Gastrocnemius medialis (tissue), 4 donors: ENCODE measurements around the gene NUBP2.

Experiments
- POLR2A ChIP-seq, 2 donors: fragments of 450-650 bp; IDR thresholded peaks; one replicate each; pipeline ENCODE4 v1.6.1; 2017; ENCODE audit warnings: antibody characterized with exemption in 2 of 2, mild to moderate bottlenecking in 2 of 2, moderate library complexity in 2 of 2
- TF ChIP-seq, protein P1 (sequence below), 5 experiments: fragments of 450-650 bp in 3 of 5; fragments of 200-600 bp in 2 of 5; sonication (generic) in 2 of 5; IDR thresholded peaks in 4 of 5; conservative IDR thresholded peaks in 1 of 5; 1 replicate in 4 of 5; 2 replicates in 1 of 5; pipeline ENCODE4 v1.5.1; 2016 to 2019; ENCODE audit warnings: antibody characterized with exemption in 5 of 5, mild to moderate bottlenecking in 3 of 5, moderate library complexity in 3 of 5

- TF ChIP-seq, protein P1, sequence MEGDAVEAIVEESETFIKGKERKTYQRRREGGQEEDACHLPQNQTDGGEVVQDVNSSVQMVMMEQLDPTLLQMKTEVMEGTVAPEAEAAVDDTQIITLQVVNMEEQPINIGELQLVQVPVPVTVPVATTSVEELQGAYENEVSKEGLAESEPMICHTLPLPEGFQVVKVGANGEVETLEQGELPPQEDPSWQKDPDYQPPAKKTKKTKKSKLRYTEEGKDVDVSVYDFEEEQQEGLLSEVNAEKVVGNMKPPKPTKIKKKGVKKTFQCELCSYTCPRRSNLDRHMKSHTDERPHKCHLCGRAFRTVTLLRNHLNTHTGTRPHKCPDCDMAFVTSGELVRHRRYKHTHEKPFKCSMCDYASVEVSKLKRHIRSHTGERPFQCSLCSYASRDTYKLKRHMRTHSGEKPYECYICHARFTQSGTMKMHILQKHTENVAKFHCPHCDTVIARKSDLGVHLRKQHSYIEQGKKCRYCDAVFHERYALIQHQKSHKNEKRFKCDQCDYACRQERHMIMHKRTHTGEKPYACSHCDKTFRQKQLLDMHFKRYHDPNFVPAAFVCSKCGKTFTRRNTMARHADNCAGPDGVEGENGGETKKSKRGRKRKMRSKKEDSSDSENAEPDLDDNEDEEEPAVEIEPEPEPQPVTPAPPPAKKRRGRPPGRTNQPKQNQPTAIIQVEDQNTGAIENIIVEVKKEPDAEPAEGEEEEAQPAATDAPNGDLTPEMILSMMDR (IDR thresholded peaks at IDR 0.05 in 4 of 5, conservative IDR thresholded peaks at IDR 0.05 in 1 of 5) = no peak
- TF ChIP-seq POLR2A (IDR thresholded peaks at IDR 0.05) = no peak
Observed at GRCh38 chr16:1832838-1833454, 50.2 kb downstream of the NUBP2 start.
